Bronchial epithelial cell (primary cell): Measurements from ENCODE around the gene ADGRL3. TPM values are rescaled to one million over a fixed set of nuclear protein-coding genes. Genes with fewer than 3 reads are reported as not detected.
"Not testable (repeated sequence)": the region's sequence is repeated elsewhere in the genome, so short reads cannot be mapped to it uniquely, and the experiment has no call there.

Experiments
- DNase-seq: peaks from one replicate; pipeline ENCODE4 v3.0.0-alpha.2; 2010; ENCODE audit warnings: low read depth
- FAIRE-seq: peaks from 2 replicates; lab custom pipeline; 2011; peaks lifted over from hg19 to GRCh38; lab: Jason Lieb, UNC
- H3K27me3 ChIP-seq: 2 replicates; pipeline ENCODE4 v1.5.1; 2011; ENCODE audit warnings: low read length; ENCODE audit not compliant: control insufficient read depth, insufficient read depth
- H3K36me3 ChIP-seq: 2 replicates; pipeline ENCODE4 v1.5.1; 2011; ENCODE audit warnings: low read length; ENCODE audit not compliant: control insufficient read depth, insufficient read depth
- H3K4me3 ChIP-seq: 2 replicates; pipeline ENCODE4 v1.5.1; 2011; ENCODE audit warnings: mild to moderate bottlenecking, low read depth, low read length, control low read depth
- total RNA-seq: library from RNA; depleted of rRNA; stranded (reverse); fragments of >200 nt; gene quantifications from 2 replicates; pipeline ENCODE4 v1.2.1, GENCODE V29; 2014
- TF ChIP-seq, protein P1 (sequence below): IDR thresholded peaks from 2 replicates; pipeline ENCODE4 v1.5.1; 2011; ENCODE audit warnings: mild to moderate bottlenecking, moderate library complexity, low read length, control low read depth, inconsistent platforms; ENCODE audit not compliant: insufficient read depth, severe bottlenecking

ADGRL3 gene
- total RNA-seq, 1 donor from 2014 or later = under 0.01 TPM

- FAIRE-seq = no peak
- TF ChIP-seq, protein P1, sequence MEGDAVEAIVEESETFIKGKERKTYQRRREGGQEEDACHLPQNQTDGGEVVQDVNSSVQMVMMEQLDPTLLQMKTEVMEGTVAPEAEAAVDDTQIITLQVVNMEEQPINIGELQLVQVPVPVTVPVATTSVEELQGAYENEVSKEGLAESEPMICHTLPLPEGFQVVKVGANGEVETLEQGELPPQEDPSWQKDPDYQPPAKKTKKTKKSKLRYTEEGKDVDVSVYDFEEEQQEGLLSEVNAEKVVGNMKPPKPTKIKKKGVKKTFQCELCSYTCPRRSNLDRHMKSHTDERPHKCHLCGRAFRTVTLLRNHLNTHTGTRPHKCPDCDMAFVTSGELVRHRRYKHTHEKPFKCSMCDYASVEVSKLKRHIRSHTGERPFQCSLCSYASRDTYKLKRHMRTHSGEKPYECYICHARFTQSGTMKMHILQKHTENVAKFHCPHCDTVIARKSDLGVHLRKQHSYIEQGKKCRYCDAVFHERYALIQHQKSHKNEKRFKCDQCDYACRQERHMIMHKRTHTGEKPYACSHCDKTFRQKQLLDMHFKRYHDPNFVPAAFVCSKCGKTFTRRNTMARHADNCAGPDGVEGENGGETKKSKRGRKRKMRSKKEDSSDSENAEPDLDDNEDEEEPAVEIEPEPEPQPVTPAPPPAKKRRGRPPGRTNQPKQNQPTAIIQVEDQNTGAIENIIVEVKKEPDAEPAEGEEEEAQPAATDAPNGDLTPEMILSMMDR = no peak
- no peak for DNase-seq
- Histone ChIP-seq H3K27me3 (no peaks in the 10 kb centered on the region), H3K4me3 (no peak overlapping the region), H3K36me3 (no peaks in the 10 kb centered on the region)
Measured at GRCh38 chr4:61762722-61763627, 562.8 kb downstream of the ADGRL3 start.

DNA sequence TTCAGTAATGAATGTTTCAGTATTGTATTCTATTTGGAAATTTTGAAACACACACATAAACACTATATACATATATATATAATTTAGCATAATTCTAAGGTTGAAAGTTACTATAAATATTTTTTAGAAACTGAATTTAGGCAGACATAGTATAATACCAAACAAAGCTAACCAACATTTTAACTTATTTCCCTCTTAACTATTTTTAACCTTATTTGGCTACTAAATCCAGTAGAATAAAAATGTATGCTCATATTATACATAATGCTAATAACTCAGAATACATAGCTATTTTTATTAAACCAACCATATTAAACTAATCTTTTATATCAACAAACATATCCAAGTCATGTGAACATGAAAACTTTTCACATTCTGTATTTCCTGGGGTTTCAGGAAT lies 563.6 kb downstream of the ADGRL3 start:
- TF ChIP-seq, protein P1 = no peak
- DNase-seq (no peak), FAIRE-seq (no peak)
- H3K36me3 ChIP-seq = no peaks in the 10 kb centered on the region
- no peaks in the 10 kb centered on the region for H3K27me3 ChIP-seq
- H3K4me3 ChIP-seq = no peak overlapping the region

GRCh38 chr4:61764090-61764489 lies 564.0 kb downstream of the ADGRL3 start:
- not testable (repeated sequence) for H3K4me3 ChIP-seq, DNase-seq, FAIRE-seq, H3K36me3 ChIP-seq, H3K27me3 ChIP-seq

DNA sequence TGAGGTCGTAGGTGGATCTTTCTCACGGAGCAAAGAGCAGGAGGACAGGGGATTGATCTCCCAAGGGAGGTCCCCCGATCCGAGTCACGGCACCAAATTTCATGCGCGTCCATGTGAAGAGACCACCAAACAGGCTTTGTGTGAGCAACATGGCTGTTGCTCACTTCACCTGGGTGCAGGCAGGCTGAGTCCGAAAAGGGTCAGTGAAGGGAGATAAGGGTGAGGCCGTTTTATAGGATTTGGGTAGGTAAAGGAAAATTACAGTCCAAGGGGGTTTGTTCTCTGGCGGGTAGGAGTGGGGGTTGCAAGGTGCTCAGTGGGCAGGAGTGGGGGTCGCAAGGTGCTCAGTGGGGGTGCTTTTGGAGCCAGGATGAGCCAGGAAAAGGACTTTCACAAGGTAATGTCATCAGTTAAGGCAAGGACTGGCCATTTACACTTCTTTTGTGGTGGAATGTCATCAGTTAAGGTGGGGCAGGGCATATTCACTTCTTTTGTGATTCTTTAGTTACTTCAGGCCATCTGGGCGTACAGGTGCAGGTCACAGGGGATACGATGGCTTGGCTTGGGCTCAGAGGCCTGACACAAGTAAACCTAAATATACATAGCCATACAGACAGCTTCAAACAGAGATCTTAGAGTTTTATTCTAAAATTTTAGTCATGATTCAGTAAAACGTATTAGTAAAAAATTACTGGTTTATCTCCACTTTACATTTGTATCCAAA lies 569.5 kb downstream of the ADGRL3 start:
- H3K4me3 ChIP-seq, DNase-seq, H3K36me3 ChIP-seq, H3K27me3 ChIP-seq, FAIRE-seq: not testable (repeated sequence)

DNA sequence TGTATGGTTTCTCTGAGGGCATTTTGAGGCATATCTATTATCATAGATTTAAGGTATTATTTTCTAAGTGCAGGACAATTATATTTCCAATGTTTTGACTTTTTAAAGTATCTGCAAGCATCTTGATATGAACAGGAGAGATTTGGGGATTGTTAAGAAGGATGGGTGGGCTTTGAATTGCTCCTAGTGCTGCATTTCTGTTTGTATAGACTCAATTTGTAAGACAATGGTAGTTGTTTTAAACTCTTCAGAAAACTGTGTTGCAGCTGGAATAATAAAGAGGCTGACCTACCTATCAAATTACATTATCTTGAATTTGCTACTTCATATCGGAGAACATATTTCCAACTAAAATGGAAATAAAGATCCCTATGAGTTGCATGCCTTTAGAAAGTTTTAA lies 570.3 kb downstream of the ADGRL3 start:
- FAIRE-seq = no peak
- no peaks in the 10 kb centered on the region for H3K27me3 ChIP-seq

GRCh38 chr4:61771056-61771455 lies 570.9 kb downstream of the ADGRL3 start:
- H3K36me3 ChIP-seq = no peaks in the 10 kb centered on the region
- H3K4me3 ChIP-seq = no peak overlapping the region
- no peaks in the 10 kb centered on the region for H3K27me3 ChIP-seq
- no peak for FAIRE-seq
- TF ChIP-seq, protein P1 = no peak
- DNase-seq = no peak

More for the DNA sequence above, 570.3 kb downstream of the ADGRL3 start:
- no peaks in the 10 kb centered on the region for H3K36me3 ChIP-seq
- TF ChIP-seq, protein P1 = no peak
- H3K4me3 ChIP-seq = no peak overlapping the region
- DNase-seq = no peak
